Suprapubic skin (tissue), 4 donors: ENCODE results near the gene CDKN1A. TPM values are rescaled to one million over a fixed set of nuclear protein-coding genes. Genes with fewer than 3 reads are reported as not detected.

Experiments
- DNase-seq, 2 donors: peaks; one replicate each; pipeline ENCODE4 v3.0.0-alpha.2; 2019; ENCODE audit warnings: low spot score in 2 of 2
- H3K27ac ChIP-seq: fragments of 200-600 bp; sonication (generic); one replicate; pipeline ENCODE4 v1.5.1; 2019
- H3K27me3 ChIP-seq: fragments of 200-600 bp; sonication (generic); one replicate; pipeline ENCODE4 v1.5.1; 2019
- H3K36me3 ChIP-seq: fragments of 200-600 bp; sonication (generic); one replicate; pipeline ENCODE4 v1.5.1; 2019
- H3K4me1 ChIP-seq: fragments of 200-600 bp; sonication (generic); one replicate; pipeline ENCODE4 v1.5.1; 2019
- H3K4me3 ChIP-seq: fragments of 200-600 bp; sonication (generic); one replicate; pipeline ENCODE4 v1.5.1; 2019; ENCODE audit warnings: mild to moderate bottlenecking
- H3K9me3 ChIP-seq: fragments of 200-600 bp; sonication (generic); one replicate; pipeline ENCODE4 v1.5.1; 2019
- CTCF ChIP-seq, 2 donors: fragments of 200-600 bp in 1 of 2; fragments of 450-650 bp in 1 of 2; sonication (generic) in 1 of 2; IDR thresholded peaks; one replicate each; pipeline ENCODE4 v1.5.1; 2016 to 2019; ENCODE audit warnings: antibody characterized with exemption in 2 of 2, mild to moderate bottlenecking in 1 of 2, moderate library complexity in 1 of 2
- EP300 ChIP-seq: sonication (generic); formaldehyde crosslinking; IDR thresholded peaks from one replicate; pipeline ENCODE4 v1.6.1; 2017; ENCODE audit warnings: antibody characterized with exemption
- POLR2A ChIP-seq, 2 donors: fragments of 450-650 bp; IDR thresholded peaks; one replicate each; pipeline ENCODE4 v1.6.1; 2017; ENCODE audit warnings: antibody characterized with exemption in 2 of 2, mild to moderate bottlenecking in 2 of 2, moderate library complexity in 2 of 2
- POLR2AphosphoS5 ChIP-seq, 3 donors: sonication (generic); formaldehyde crosslinking; IDR thresholded peaks; one replicate each; pipeline ENCODE4 v1.6.1; 2017; ENCODE audit warnings: antibody characterized with exemption in 3 of 3
- WGBS: methylation state at CpG from one replicate; pipeline ENCODE4 v1.1.5; 2018; 5-methylcytosine and 5-hydroxymethylcytosine counted together
- total RNA-seq, 4 donors: library from RNA; depleted of rRNA; stranded (reverse); fragments of >200 nt; gene quantifications; one replicate each; pipeline ENCODE4 v1.1.0, GENCODE V29; 2016

CDKN1A gene
- total RNA-seq, 4 donors from 2014 or later, result 138 to 315 (median 207) TPM

DNA sequence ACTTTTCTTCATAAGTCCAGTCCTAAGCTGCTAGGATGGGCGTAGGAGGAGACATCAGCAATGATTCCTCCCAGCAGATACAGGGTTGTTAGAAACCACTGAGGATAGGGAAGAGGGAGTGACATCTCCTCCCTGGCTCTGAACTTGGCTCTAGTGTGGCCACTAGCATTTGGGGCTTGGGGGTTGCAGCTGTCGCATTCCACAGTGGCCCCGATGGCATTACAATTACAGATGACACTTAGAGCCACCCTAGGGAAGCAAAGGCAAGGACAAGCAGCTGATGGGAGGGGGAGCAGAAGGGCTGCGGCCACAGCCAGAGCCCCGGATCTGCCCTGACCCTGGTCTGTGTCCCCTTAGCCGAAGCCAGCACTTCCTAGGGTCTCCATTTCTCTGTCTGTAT, 9.5 kb upstream of the CDKN1A start:
- TF ChIP-seq POLR2AphosphoS5 (IDR thresholded peaks at IDR 0.05), result no peak
- TF ChIP-seq POLR2A (IDR thresholded peaks at IDR 0.05), result no peak
- TF ChIP-seq CTCF (IDR thresholded peaks at IDR 0.05), result no peak
- no peak for TF ChIP-seq EP300
- no peaks in the 10 kb centered on the region for H3K9me3 ChIP-seq
- no peak overlapping the region for H3K27ac ChIP-seq
- no peaks in the 10 kb centered on the region for H3K36me3 ChIP-seq
- no peak for DNase-seq
- no peaks in the 10 kb centered on the region for H3K27me3 ChIP-seq
- no peak overlapping the region for H3K4me3 ChIP-seq
- H3K4me1 ChIP-seq, result peaks cover 17% of the 10 kb centered on the region
- WGBS, result 84% methylated on average over 6 of the region's 6 CpGs

- H3K4me1 ChIP-seq, result peaks cover 17% of the 10 kb centered on the region
- TF ChIP-seq POLR2AphosphoS5 (IDR thresholded peaks at IDR 0.05) (no peak), POLR2A (IDR thresholded peaks at IDR 0.05) (no peak), EP300 (no peak), CTCF (IDR thresholded peaks at IDR 0.05) (no peak)
- no peaks in the 10 kb centered on the region for H3K27me3 ChIP-seq
- H3K27ac ChIP-seq, result no peak overlapping the region
- H3K4me3 ChIP-seq, result no peak overlapping the region
- no peak for DNase-seq
- H3K9me3 ChIP-seq, result no peaks in the 10 kb centered on the region
- WGBS, result 90% methylated on average over 7 of the region's 7 CpGs
- no peaks in the 10 kb centered on the region for H3K36me3 ChIP-seq
Measured at GRCh38 chr6:36670271-36670670, 8.2 kb upstream of the CDKN1A start.

GRCh38 chr6:36671687-36672375, 6.7 kb upstream of the CDKN1A start:
- DNase-seq, result no peak
- H3K27me3 ChIP-seq, result no peaks in the 10 kb centered on the region
- H3K9me3 ChIP-seq, result no peaks in the 10 kb centered on the region
- H3K27ac ChIP-seq, result no peak overlapping the region
- 94% methylated on average over 4 of the region's 6 CpGs for WGBS
- H3K36me3 ChIP-seq, result no peaks in the 10 kb centered on the region
- TF ChIP-seq EP300 (no peak), CTCF (IDR thresholded peaks at IDR 0.05) (no peak), POLR2A (IDR thresholded peaks at IDR 0.05) (no peak), POLR2AphosphoS5 (IDR thresholded peaks at IDR 0.05) (no peak)
- H3K4me1 ChIP-seq, result peaks cover 18% of the 10 kb centered on the region
- H3K4me3 ChIP-seq, result no peak overlapping the region

DNA sequence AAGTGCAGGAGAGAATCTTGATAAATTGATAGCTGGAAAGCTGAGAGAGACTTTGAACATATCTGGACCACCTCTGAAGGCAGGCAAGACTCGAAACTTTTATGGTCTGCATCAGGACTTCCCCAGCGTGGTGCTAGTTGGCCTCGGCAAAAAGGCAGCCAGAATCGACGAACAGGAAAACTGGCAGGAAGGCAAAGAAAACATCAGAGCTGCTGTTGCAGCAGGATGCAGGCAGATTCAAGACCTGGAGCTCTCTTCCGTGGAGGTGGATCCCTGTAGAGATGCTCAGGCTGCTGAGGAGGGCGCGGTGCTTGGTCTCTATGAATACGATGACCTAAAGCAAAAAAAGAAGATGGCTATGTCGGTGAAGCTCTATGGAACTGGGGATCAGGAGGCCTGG, 4.6 kb upstream of the CDKN1A start:
- 73% methylated on average over 10 of the region's 10 CpGs for WGBS
- no peak for DNase-seq
- Histone ChIP-seq H3K36me3 (no peaks in the 10 kb centered on the region), H3K4me1 (peaks cover 24% of the 10 kb centered on the region), H3K27me3 (no peaks in the 10 kb centered on the region), H3K9me3 (no peaks in the 10 kb centered on the region), H3K27ac (no peak overlapping the region), H3K4me3 (no peak overlapping the region)
- no peak for TF ChIP-seq POLR2A (IDR thresholded peaks at IDR 0.05)
- no peak for TF ChIP-seq EP300
- no peak for TF ChIP-seq POLR2AphosphoS5 (IDR thresholded peaks at IDR 0.05)
- no peak for TF ChIP-seq CTCF (IDR thresholded peaks at IDR 0.05)

DNA sequence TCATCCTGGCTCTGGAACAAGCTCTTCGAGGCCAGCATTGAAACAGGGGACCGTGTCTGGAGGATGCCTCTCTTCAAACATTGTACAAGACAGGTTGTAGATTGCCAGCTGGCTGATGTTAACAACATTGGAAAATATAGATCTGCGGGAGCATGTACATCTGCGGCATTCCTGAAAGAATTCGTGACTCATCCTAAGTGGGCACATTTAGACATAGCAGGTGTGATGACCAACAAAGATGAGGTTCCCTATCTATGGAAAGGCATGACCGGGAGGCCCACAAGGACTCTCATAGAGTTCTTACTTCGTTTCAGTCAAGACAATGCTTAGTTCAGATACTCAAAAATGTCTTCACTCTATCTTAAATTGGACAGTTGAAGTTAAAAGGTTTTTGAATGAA, 3.6 kb upstream of the CDKN1A start:
- no peak overlapping the region for H3K27ac ChIP-seq
- WGBS, result 89% methylated on average over 7 of the region's 7 CpGs
- no peaks in the 10 kb centered on the region for H3K36me3 ChIP-seq
- H3K4me1 ChIP-seq, result peaks cover 24% of the 10 kb centered on the region
- DNase-seq, result no peak
- TF ChIP-seq POLR2AphosphoS5 (IDR thresholded peaks at IDR 0.05) (no peak), POLR2A (IDR thresholded peaks at IDR 0.05) (no peak), CTCF (IDR thresholded peaks at IDR 0.05) (no peak)
- no peaks in the 10 kb centered on the region for H3K27me3 ChIP-seq
- H3K4me3 ChIP-seq, result no peak overlapping the region
- no peaks in the 10 kb centered on the region for H3K9me3 ChIP-seq
